ENCODE results near the gene POC1A. TPM values are rescaled to one million over a fixed set of nuclear protein-coding genes. Genes with fewer than 3 reads are reported as not detected.

The POC1A gene
- polyA plus RNA-seq, 1 donor from 2014 or later: 1.3 TPM

DNA sequence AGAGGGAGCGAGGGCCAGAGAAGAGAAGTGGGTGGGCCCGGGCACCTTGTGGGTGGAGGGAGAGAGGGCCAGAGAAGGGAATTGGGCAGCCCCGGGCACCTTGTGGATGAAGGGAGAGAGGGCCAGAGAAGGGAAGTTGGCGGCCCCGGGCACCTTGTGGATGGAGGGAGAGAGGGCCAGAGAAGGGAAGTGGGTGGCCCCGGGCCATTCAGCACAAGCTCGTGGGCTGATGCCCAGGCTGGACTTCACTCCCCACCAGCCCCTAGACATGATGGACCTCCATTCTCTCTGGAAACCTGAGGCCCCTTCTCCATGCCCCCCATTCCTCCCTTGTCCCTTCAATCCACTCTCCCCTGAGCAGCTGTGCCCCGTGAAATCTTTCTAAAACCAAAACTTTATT, 113.6 kb downstream of the POC1A start:
- Histone ChIP-seq H3K9me3 (ENCODE audit: low read length) (no peaks in the 10 kb centered on the region), H3K4me3 (ENCODE audit: low read length) (no peak overlapping the region), H3F3A (ENCODE audit: insufficient read depth, low read length, poor library complexity, severe bottlenecking) (no peaks in the 10 kb centered on the region), H3K27me3 (ENCODE audit: insufficient read depth, low read depth, low read length) (no peaks in the 10 kb centered on the region), H3K4me2 (ENCODE audit: low read length) (no peak overlapping the region), H3K9ac (ENCODE audit: low read length) (no peak overlapping the region), H3K27ac (ENCODE audit: low read length) (no peak overlapping the region), H2AFZ (ENCODE audit: low read depth, low read length) (no peak overlapping the region), H3K79me2 (replicated peaks; ENCODE audit: insufficient read depth, low read length) (no peaks in the 10 kb centered on the region), H3K36me3 (ENCODE audit: insufficient read depth, low read length) (no peaks in the 10 kb centered on the region), H4K20me1 (ENCODE audit: insufficient read depth) (no peaks in the 10 kb centered on the region), H3K9me2 (ENCODE audit: insufficient read depth, low read length) (no peaks in the 10 kb centered on the region)
- TF ChIP-seq POLR2AphosphoS5 (IDR thresholded peaks at IDR 0.05) (no peak), MXI1 (conservative IDR thresholded peaks at IDR 0.05; ENCODE audit: poor library complexity, severe bottlenecking) (no peak), RAD21 (conservative IDR thresholded peaks at IDR 0.05) (no peak), EZH2 (IDR thresholded peaks at IDR 0.05; ENCODE audit: borderline replicate concordance, insufficient read depth, low read length, poor library complexity, severe bottlenecking) (no peak), TAF1 (IDR thresholded peaks at IDR 0.05; ENCODE audit: low read depth) (no peak), EP300 (conservative IDR thresholded peaks at IDR 0.05; ENCODE audit: poor library complexity, severe bottlenecking) (no peak), SMC3 (conservative IDR thresholded peaks at IDR 0.05; ENCODE audit: poor library complexity) (no peak)
- TF ChIP-seq, protein P1, sequence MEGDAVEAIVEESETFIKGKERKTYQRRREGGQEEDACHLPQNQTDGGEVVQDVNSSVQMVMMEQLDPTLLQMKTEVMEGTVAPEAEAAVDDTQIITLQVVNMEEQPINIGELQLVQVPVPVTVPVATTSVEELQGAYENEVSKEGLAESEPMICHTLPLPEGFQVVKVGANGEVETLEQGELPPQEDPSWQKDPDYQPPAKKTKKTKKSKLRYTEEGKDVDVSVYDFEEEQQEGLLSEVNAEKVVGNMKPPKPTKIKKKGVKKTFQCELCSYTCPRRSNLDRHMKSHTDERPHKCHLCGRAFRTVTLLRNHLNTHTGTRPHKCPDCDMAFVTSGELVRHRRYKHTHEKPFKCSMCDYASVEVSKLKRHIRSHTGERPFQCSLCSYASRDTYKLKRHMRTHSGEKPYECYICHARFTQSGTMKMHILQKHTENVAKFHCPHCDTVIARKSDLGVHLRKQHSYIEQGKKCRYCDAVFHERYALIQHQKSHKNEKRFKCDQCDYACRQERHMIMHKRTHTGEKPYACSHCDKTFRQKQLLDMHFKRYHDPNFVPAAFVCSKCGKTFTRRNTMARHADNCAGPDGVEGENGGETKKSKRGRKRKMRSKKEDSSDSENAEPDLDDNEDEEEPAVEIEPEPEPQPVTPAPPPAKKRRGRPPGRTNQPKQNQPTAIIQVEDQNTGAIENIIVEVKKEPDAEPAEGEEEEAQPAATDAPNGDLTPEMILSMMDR (IDR thresholded peaks at IDR 0.05; ENCODE audit: poor library complexity, severe bottlenecking): no peak
- TF ChIP-seq, protein P2, sequence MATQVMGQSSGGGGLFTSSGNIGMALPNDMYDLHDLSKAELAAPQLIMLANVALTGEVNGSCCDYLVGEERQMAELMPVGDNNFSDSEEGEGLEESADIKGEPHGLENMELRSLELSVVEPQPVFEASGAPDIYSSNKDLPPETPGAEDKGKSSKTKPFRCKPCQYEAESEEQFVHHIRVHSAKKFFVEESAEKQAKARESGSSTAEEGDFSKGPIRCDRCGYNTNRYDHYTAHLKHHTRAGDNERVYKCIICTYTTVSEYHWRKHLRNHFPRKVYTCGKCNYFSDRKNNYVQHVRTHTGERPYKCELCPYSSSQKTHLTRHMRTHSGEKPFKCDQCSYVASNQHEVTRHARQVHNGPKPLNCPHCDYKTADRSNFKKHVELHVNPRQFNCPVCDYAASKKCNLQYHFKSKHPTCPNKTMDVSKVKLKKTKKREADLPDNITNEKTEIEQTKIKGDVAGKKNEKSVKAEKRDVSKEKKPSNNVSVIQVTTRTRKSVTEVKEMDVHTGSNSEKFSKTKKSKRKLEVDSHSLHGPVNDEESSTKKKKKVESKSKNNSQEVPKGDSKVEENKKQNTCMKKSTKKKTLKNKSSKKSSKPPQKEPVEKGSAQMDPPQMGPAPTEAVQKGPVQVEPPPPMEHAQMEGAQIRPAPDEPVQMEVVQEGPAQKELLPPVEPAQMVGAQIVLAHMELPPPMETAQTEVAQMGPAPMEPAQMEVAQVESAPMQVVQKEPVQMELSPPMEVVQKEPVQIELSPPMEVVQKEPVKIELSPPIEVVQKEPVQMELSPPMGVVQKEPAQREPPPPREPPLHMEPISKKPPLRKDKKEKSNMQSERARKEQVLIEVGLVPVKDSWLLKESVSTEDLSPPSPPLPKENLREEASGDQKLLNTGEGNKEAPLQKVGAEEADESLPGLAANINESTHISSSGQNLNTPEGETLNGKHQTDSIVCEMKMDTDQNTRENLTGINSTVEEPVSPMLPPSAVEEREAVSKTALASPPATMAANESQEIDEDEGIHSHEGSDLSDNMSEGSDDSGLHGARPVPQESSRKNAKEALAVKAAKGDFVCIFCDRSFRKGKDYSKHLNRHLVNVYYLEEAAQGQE (IDR thresholded peaks at IDR 0.05; ENCODE audit: borderline replicate concordance): no peak

DNA sequence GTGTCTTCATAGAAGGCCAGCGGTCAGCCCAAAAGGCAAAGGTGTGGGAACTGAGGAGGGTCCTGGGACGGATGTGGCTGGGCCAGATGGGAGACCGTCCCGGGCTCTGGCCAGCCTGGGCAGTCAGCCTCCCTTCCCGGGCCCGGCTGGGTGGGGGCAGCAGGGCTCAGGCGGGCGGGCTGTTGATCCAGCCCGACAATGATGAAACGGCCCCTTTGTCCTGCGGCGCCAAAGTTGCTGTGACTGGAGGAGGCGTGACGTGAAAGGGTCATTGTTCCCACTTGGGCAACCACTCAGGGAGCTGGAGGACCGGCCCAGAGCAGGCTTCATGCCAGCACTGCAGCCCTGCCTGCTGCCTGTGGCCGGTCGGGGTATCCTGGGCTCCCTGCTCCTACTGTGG, 114.4 kb downstream of the POC1A start:
- Histone ChIP-seq H3K4me3 (ENCODE audit: low read length) (no peak overlapping the region), H3K27ac (ENCODE audit: low read length) (no peak overlapping the region), H3K27me3 (ENCODE audit: insufficient read depth, low read depth, low read length) (no peaks in the 10 kb centered on the region), H3K9ac (ENCODE audit: low read length) (no peak overlapping the region), H3F3A (ENCODE audit: insufficient read depth, low read length, poor library complexity, severe bottlenecking) (no peaks in the 10 kb centered on the region), H4K20me1 (ENCODE audit: insufficient read depth) (no peaks in the 10 kb centered on the region), H3K36me3 (ENCODE audit: insufficient read depth, low read length) (no peaks in the 10 kb centered on the region), H2AFZ (ENCODE audit: low read depth, low read length) (no peak overlapping the region), H3K9me2 (ENCODE audit: insufficient read depth, low read length) (no peaks in the 10 kb centered on the region), H3K4me2 (ENCODE audit: low read length) (no peak overlapping the region), H3K79me2 (replicated peaks; ENCODE audit: insufficient read depth, low read length) (no peaks in the 10 kb centered on the region), H3K9me3 (ENCODE audit: low read length) (no peaks in the 10 kb centered on the region)
- TF ChIP-seq, protein P2 (IDR thresholded peaks at IDR 0.05; ENCODE audit: borderline replicate concordance): no peak
- no peak for TF ChIP-seq MXI1 (conservative IDR thresholded peaks at IDR 0.05; ENCODE audit: poor library complexity, severe bottlenecking)

Data from neural cell (in vitro differentiated cells).